Esophagus muscularis mucosa (tissue), 4 donors: ENCODE measurements around the gene TRMU.

Experiments used
- CTCF ChIP-seq, 3 experiments: fragments of 200-600 bp in 2 of 3; fragments of 450-650 bp in 1 of 3; sonication (generic) in 2 of 3; IDR thresholded peaks; one replicate each; pipeline ENCODE4 v1.5.1; 2017 to 2019; ENCODE audit warnings: antibody characterized with exemption in 3 of 3, mild to moderate bottlenecking in 2 of 3, moderate library complexity in 1 of 3
- EP300 ChIP-seq: sonication (generic); formaldehyde crosslinking; IDR thresholded peaks from one replicate; pipeline ENCODE4 v1.6.1; 2017; ENCODE audit warnings: antibody characterized with exemption
- POLR2A ChIP-seq: fragments of 450-650 bp; IDR thresholded peaks from one replicate; pipeline ENCODE4 v1.6.1; 2017; ENCODE audit warnings: antibody characterized with exemption, moderate library complexity, mild to moderate bottlenecking, low read depth
- POLR2AphosphoS5 ChIP-seq, 2 donors: sonication (generic); formaldehyde crosslinking; IDR thresholded peaks; one replicate each; pipeline ENCODE4 v1.6.1; 2017; ENCODE audit warnings: antibody characterized with exemption in 2 of 2

GRCh38 chr22:46289244-46289891 lies 46.1 kb upstream of the TRMU start:
- TF ChIP-seq CTCF (IDR thresholded peaks at IDR 0.05), result no peak
- TF ChIP-seq POLR2A, result no peak
- TF ChIP-seq POLR2AphosphoS5 (IDR thresholded peaks at IDR 0.05), result no peak
- TF ChIP-seq EP300, result no peak
